ENCODE results near the gene GDF2. TPM values are rescaled to one million over a fixed set of nuclear protein-coding genes. Genes with fewer than 3 reads are reported as not detected.

GDF2 gene
- not detected for total RNA-seq (ENCODE audit: unreplicated experiment)
- long read RNA-seq: 0 reads

DNA sequence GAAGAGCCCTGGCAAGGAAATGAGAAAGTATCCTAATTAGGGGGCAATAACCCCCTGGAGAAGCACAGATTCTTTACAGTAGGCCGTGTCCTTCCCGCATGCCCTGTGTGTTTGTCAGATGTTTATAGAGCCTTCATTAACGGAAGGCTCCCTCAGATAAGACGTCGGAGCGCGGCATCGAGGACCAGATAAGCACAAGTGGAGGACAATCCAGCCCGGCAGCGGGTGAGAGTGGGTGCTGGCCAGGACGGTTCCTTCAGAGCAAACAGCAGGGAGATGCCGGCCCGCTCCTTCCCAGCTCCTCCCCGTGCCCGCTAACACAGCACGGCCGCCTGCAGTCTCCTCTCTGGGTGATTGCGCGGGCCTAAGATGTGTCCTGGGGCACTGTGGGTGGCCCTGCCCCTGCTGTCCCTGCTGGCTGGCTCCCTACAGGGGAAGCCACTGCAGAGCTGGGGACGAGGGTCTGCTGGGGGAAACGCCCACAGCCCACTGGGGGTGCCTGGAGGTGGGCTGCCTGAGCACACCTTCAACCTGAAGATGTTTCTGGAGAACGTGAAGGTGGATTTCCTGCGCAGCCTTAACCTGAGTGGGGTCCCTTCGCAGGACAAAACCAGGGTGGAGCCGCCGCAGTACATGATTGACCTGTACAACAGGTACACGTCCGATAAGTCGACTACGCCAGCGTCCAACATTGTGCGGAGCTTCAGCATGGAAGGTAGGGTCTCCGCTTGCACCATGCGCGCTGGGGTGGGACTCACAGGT, at the start of gene GDF2:
Gene GDF2 (plus strand): TSS at position 155 of the 762 bp plus-strand sequence. CDS start 215 bp downstream, at position 370.
- no peak for DNase-seq
- Mint-ChIP-seq H3K36me3 (ENCODE audit: unreplicated experiment) (no peaks in the 10 kb centered on the region), H3K4me1 (ENCODE audit: low read depth, unreplicated experiment) (peaks cover 8% of the 10 kb centered on the region), H3K4me3 (ENCODE audit: unreplicated experiment) (no peak within 1 kb of the TSS), H3K9me3 (ENCODE audit: unreplicated experiment) (peaks cover 4% of the 10 kb centered on the region), H3K27me3 (ENCODE audit: unreplicated experiment) (peaks cover 11% of the 10 kb centered on the region), H3K27ac (ENCODE audit: unreplicated experiment) (no peak within 1 kb of the TSS)
- TF ChIP-seq, protein P1, sequence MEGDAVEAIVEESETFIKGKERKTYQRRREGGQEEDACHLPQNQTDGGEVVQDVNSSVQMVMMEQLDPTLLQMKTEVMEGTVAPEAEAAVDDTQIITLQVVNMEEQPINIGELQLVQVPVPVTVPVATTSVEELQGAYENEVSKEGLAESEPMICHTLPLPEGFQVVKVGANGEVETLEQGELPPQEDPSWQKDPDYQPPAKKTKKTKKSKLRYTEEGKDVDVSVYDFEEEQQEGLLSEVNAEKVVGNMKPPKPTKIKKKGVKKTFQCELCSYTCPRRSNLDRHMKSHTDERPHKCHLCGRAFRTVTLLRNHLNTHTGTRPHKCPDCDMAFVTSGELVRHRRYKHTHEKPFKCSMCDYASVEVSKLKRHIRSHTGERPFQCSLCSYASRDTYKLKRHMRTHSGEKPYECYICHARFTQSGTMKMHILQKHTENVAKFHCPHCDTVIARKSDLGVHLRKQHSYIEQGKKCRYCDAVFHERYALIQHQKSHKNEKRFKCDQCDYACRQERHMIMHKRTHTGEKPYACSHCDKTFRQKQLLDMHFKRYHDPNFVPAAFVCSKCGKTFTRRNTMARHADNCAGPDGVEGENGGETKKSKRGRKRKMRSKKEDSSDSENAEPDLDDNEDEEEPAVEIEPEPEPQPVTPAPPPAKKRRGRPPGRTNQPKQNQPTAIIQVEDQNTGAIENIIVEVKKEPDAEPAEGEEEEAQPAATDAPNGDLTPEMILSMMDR (IDR thresholded peaks at IDR 0.05; ENCODE audit: partially characterized antibody, unreplicated experiment): no peak

DNA sequence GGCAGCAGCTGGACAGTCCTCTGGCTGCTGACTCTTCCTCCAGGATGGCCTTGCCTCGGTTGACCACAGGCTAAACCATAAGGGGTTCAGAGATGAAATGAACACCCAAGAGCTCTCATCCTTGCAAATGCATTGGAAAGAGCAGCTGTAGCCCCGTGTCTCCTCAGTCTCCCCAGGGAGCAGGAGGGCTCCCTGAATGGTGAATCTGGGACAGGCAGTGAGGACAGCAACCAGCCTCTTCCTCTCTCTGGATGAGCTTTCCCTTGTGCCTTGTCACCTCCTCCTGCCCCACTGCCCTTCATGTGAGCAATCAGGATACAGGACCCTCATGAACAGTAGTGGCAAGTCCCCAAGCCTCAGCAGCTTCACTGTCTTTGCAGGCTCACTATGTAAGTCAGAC, 46.2 kb upstream of the GDF2 start:
- H3K27ac Mint-ChIP-seq (ENCODE audit: unreplicated experiment): no peak overlapping the region
- peaks cover 9% of the 10 kb centered on the region for H3K36me3 Mint-ChIP-seq (ENCODE audit: unreplicated experiment)
- TF ChIP-seq, protein P1 (IDR thresholded peaks at IDR 0.05; ENCODE audit: partially characterized antibody, unreplicated experiment): no peak
- no peaks in the 10 kb centered on the region for H3K27me3 Mint-ChIP-seq (ENCODE audit: unreplicated experiment)
- DNase-seq: no peak
- peaks cover 3% of the 10 kb centered on the region for H3K9me3 Mint-ChIP-seq (ENCODE audit: unreplicated experiment)
- H3K4me1 Mint-ChIP-seq (ENCODE audit: low read depth, unreplicated experiment): no peaks in the 10 kb centered on the region
- no peak overlapping the region for H3K4me3 Mint-ChIP-seq (ENCODE audit: unreplicated experiment)

DNA sequence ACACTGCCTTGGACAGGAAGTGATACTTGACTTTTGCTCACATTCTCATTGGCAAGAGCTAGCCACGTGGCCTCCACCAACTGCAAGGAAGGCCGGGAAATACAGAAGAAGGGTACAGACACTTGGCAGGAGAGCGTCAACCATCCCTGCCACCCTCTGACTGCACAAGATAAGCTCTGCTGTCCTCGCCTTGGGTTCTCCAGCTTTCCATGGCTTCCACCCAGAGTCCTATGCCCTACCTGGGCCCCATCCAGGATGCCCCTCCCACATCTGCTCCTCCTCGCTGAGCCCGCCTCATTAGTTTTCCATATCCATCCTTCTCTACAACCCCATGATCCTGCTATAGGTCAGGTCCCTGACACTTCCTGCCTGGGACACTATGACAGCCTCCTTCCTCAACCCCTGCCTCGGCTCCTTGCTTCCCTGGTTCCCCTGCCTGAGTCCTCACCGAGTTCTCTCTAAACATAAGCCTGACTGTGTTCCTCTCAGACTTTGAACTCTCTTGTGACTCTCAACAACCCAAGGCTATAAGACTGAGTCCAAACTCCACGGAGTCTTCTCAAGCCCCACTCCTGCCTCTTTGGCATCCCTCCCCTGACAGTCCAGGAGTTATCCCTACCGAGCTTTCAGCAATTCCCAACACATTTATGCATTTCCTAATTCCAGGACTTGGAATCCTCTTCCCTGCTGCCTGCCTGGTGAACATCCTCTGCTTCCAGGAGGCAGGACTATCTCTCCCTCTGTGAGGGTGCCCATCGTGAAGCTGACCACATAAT, 45.5 kb upstream of the GDF2 start:
- Mint-ChIP-seq H3K4me3 (ENCODE audit: unreplicated experiment) (no peak overlapping the region), H3K9me3 (ENCODE audit: unreplicated experiment) (peaks cover 3% of the 10 kb centered on the region), H3K36me3 (ENCODE audit: unreplicated experiment) (peaks cover 9% of the 10 kb centered on the region), H3K4me1 (ENCODE audit: low read depth, unreplicated experiment) (no peaks in the 10 kb centered on the region), H3K27me3 (ENCODE audit: unreplicated experiment) (no peaks in the 10 kb centered on the region), H3K27ac (ENCODE audit: unreplicated experiment) (no peak overlapping the region)
- DNase-seq: no peak
- TF ChIP-seq, protein P1 (IDR thresholded peaks at IDR 0.05; ENCODE audit: partially characterized antibody, unreplicated experiment): no peak

DNA sequence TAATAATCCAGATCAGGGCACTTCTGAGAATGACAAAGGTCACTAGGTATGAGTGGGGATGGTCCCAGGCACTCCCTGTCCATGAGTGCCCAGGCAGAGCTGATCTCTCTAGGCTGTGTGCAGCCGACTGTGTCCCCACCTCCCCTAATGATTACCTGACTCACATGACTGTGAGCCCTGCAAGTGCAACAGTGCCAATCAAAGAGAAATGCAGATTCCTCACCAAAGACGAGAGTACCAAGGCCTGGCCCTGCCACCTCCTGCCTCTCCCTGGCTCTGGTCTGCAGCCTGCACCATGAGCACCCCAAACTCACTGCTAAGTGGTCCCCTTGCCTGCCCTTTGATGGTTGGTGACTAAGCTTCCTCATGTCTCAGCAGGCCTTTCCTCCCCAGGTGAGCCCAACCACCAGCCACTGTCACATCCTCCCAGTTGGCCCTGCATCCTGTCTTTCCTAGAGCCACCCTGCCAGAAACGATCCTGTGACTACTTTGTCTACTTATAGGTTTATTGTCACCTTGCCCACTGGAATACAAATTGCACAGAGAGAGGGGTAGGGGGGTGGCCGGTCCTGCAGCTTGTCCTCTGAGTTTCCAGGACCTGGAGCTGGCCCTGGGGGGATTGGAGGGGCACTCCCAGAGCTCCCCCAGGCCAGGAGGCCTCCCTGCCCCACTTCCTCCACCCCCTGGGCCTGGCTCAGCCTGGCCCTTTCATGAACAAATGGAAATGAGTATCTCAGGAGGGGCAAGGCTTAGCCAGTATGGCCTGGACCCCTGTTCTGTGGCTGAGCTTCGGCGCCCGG, 44.7 kb upstream of the GDF2 start:
- no peaks in the 10 kb centered on the region for H3K4me1 Mint-ChIP-seq (ENCODE audit: low read depth, unreplicated experiment)
- H3K27ac Mint-ChIP-seq (ENCODE audit: unreplicated experiment): no peak overlapping the region
- peaks cover 2% of the 10 kb centered on the region for H3K27me3 Mint-ChIP-seq (ENCODE audit: unreplicated experiment)
- TF ChIP-seq, protein P1 (IDR thresholded peaks at IDR 0.05; ENCODE audit: partially characterized antibody, unreplicated experiment): no peak
- H3K36me3 Mint-ChIP-seq (ENCODE audit: unreplicated experiment): peaks cover 5% of the 10 kb centered on the region
- DNase-seq: no peak
- H3K9me3 Mint-ChIP-seq (ENCODE audit: unreplicated experiment): peaks cover 3% of the 10 kb centered on the region
- H3K4me3 Mint-ChIP-seq (ENCODE audit: unreplicated experiment): no peak overlapping the region

Measured in glutamatergic neuron (in vitro differentiated cells).